ENCODE measurements around the gene CCDC171.

Gene CCDC171

DNA sequence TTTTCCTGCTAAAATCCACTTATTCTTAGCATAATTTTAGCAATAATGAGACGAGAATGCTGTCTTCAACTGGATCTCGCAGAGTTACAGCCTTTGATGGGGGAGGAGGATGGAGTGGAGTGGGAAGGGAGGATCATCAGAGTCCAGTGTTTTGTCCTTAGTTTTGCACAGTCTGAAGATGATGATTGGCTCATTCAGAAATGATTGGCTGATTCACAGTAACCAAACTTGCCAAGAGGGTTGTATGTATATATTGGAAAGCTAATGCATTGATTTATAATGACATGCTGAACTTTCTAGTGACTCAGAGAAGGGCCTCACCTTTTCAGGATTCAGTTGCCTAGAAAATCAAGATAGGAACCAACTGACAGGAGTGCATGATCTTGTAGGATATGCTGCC, 448.0 kb downstream of the CCDC171 start:
- Histone ChIP-seq H3K4me1 (ENCODE audit: insufficient read depth, low read length, severe bottlenecking) (no peaks in the 10 kb centered on the region), H2AFZ (ENCODE audit: low read length) (no peak overlapping the region), H3K9ac (ENCODE audit: low read length) (no peak overlapping the region), H3K36me3 (ENCODE audit: insufficient read depth, low read length) (no peaks in the 10 kb centered on the region), H3K9me2 (ENCODE audit: low read depth, low read length) (no peaks in the 10 kb centered on the region), H3K4me2 (ENCODE audit: low read length) (no peak overlapping the region), H3F3A (ENCODE audit: insufficient read depth, low read length) (no peaks in the 10 kb centered on the region), H3K27me3 (ENCODE audit: insufficient read depth, low read length) (no peaks in the 10 kb centered on the region), H3K4me3 (ENCODE audit: low read depth, low read length, poor library complexity, severe bottlenecking) (no peak overlapping the region), H4K20me1 (ENCODE audit: insufficient read depth, low read length) (no peaks in the 10 kb centered on the region), H3K79me2 (ENCODE audit: insufficient read depth, low read length) (no peaks in the 10 kb centered on the region), H3K27ac (ENCODE audit: low read depth, low read length, poor library complexity, severe bottlenecking) (no peak overlapping the region), H3K9me3 (ENCODE audit: low read length) (no peaks in the 10 kb centered on the region)
- TF ChIP-seq EZH2 (IDR thresholded peaks at IDR 0.05; ENCODE audit: borderline replicate concordance, low read length), result no peak
- TF ChIP-seq, protein P1, sequence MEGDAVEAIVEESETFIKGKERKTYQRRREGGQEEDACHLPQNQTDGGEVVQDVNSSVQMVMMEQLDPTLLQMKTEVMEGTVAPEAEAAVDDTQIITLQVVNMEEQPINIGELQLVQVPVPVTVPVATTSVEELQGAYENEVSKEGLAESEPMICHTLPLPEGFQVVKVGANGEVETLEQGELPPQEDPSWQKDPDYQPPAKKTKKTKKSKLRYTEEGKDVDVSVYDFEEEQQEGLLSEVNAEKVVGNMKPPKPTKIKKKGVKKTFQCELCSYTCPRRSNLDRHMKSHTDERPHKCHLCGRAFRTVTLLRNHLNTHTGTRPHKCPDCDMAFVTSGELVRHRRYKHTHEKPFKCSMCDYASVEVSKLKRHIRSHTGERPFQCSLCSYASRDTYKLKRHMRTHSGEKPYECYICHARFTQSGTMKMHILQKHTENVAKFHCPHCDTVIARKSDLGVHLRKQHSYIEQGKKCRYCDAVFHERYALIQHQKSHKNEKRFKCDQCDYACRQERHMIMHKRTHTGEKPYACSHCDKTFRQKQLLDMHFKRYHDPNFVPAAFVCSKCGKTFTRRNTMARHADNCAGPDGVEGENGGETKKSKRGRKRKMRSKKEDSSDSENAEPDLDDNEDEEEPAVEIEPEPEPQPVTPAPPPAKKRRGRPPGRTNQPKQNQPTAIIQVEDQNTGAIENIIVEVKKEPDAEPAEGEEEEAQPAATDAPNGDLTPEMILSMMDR (IDR thresholded peaks at IDR 0.05; ENCODE audit: low read length), result no peak

GRCh38 chr9:16001856-16002255, 449.0 kb downstream of the CCDC171 start:
- TF ChIP-seq EZH2 (IDR thresholded peaks at IDR 0.05; ENCODE audit: borderline replicate concordance, low read length), result no peak
- TF ChIP-seq, protein P1 (IDR thresholded peaks at IDR 0.05; ENCODE audit: low read length), result no peak

DNA sequence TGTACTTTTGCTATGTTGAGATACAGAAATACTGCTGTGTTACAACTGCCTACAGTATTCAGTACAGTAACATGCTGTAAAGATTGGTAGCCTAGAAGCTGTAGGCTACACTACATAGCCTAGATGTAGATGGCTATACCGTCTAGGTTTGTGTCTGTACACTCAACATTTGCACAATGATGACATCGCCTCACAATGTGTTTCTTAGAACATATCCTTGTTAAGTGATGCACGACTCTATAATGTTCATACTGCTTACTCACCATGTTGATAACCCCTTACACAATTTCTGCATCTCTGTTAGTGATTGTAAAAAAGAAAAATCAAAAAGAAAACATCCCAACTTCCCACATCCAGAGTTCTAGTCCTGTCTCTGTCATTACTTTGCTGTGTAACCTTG, 450.0 kb downstream of the CCDC171 start:
- H3K9me2 ChIP-seq (ENCODE audit: low read depth, low read length), result no peaks in the 10 kb centered on the region
- H3K9me3 ChIP-seq (ENCODE audit: low read length), result no peaks in the 10 kb centered on the region
- TF ChIP-seq, protein P1 (IDR thresholded peaks at IDR 0.05; ENCODE audit: low read length), result no peak
- no peak for TF ChIP-seq EZH2 (IDR thresholded peaks at IDR 0.05; ENCODE audit: borderline replicate concordance, low read length)
- H3K9ac ChIP-seq (ENCODE audit: low read length), result no peak overlapping the region
- no peak overlapping the region for H2AFZ ChIP-seq (ENCODE audit: low read length)
- no peaks in the 10 kb centered on the region for H3K36me3 ChIP-seq (ENCODE audit: insufficient read depth, low read length)
- H3K27ac ChIP-seq (ENCODE audit: low read depth, low read length, poor library complexity, severe bottlenecking), result no peak overlapping the region
- H3K4me2 ChIP-seq (ENCODE audit: low read length), result no peak overlapping the region
- no peak overlapping the region for H3K4me3 ChIP-seq (ENCODE audit: low read depth, low read length, poor library complexity, severe bottlenecking)
- H3K4me1 ChIP-seq (ENCODE audit: insufficient read depth, low read length, severe bottlenecking), result no peaks in the 10 kb centered on the region
- no peaks in the 10 kb centered on the region for H4K20me1 ChIP-seq (ENCODE audit: insufficient read depth, low read length)
- H3F3A ChIP-seq (ENCODE audit: insufficient read depth, low read length), result no peaks in the 10 kb centered on the region
- H3K27me3 ChIP-seq (ENCODE audit: insufficient read depth, low read length), result no peaks in the 10 kb centered on the region
- no peaks in the 10 kb centered on the region for H3K79me2 ChIP-seq (ENCODE audit: insufficient read depth, low read length)

More at GRCh38 chr9:16001856-16002255, 449.0 kb downstream of the CCDC171 start:
- Histone ChIP-seq H2AFZ (ENCODE audit: low read length) (no peak overlapping the region), H4K20me1 (ENCODE audit: insufficient read depth, low read length) (no peaks in the 10 kb centered on the region), H3F3A (ENCODE audit: insufficient read depth, low read length) (no peaks in the 10 kb centered on the region), H3K27ac (ENCODE audit: low read depth, low read length, poor library complexity, severe bottlenecking) (no peak overlapping the region), H3K27me3 (ENCODE audit: insufficient read depth, low read length) (no peaks in the 10 kb centered on the region), H3K4me3 (ENCODE audit: low read depth, low read length, poor library complexity, severe bottlenecking) (no peak overlapping the region), H3K79me2 (ENCODE audit: insufficient read depth, low read length) (no peaks in the 10 kb centered on the region), H3K9me2 (ENCODE audit: low read depth, low read length) (no peaks in the 10 kb centered on the region), H3K9me3 (ENCODE audit: low read length) (no peaks in the 10 kb centered on the region), H3K36me3 (ENCODE audit: insufficient read depth, low read length) (no peaks in the 10 kb centered on the region), H3K9ac (ENCODE audit: low read length) (no peak overlapping the region), H3K4me2 (ENCODE audit: low read length) (no peak overlapping the region), H3K4me1 (ENCODE audit: insufficient read depth, low read length, severe bottlenecking) (no peaks in the 10 kb centered on the region)

Measured in OCI-LY1 (cell line).